IPS DF 6.9 (cell line): ENCODE measurements around the gene ANTKMT.
"Not testable (repeated sequence)": the region's sequence is repeated elsewhere in the genome, so short reads cannot be mapped to it uniquely, and the experiment has no call there.

Experiments used
- DNase-seq: peaks from one replicate; pipeline ENCODE4 v3.0.0-alpha.2; 2013; ENCODE audit warnings: low read depth, low spot score
- H3K27ac ChIP-seq: one replicate; pipeline ENCODE4 v1.5.1; 2013; ENCODE audit warnings: low read length, control low read depth
- H3K27me3 ChIP-seq: 2 replicates; pipeline ENCODE4 v1.6.1; 2013; ENCODE audit warnings: mild to moderate bottlenecking, low read length; ENCODE audit not compliant: control insufficient read depth, insufficient read depth
- H3K36me3 ChIP-seq: 2 replicates; pipeline ENCODE4 v1.6.1; 2013; ENCODE audit warnings: low read length; ENCODE audit not compliant: control insufficient read depth, insufficient read depth
- H3K4me1 ChIP-seq: 2 replicates; pipeline ENCODE4 v1.6.1; 2013; ENCODE audit warnings: low read length; ENCODE audit not compliant: control insufficient read depth, insufficient read depth
- H3K4me3 ChIP-seq: 2 replicates; pipeline ENCODE4 v1.5.1; 2013; ENCODE audit warnings: mild to moderate bottlenecking, low read length
- H3K9me3 ChIP-seq: 2 replicates; pipeline ENCODE4 v1.6.1; 2013; ENCODE audit warnings: low read length, inconsistent platforms; ENCODE audit not compliant: control insufficient read depth, insufficient read depth
- WGBS: extraction: QIAGEN DNeasy Blood & Tissue Kit; methylation state at CpG from one replicate; pipeline ENCODE4 v1.1.7; 2013; ENCODE audit warnings: mixed read lengths, missing lambda C conversion rate; ENCODE audit not compliant: insufficient read length, insufficient coverage; 5-methylcytosine and 5-hydroxymethylcytosine counted together

Gene ANTKMT

GRCh38 chr16:749010-749409 lies 28.1 kb downstream of the ANTKMT start:
- Histone ChIP-seq H3K36me3 (no peaks in the 10 kb centered on the region; the same call in 1 of the 2 replicates), H3K4me3 (no peak overlapping the region), H3K4me1 (peaks cover 3% of the 10 kb centered on the region), H3K9me3 (no peaks in the 10 kb centered on the region), H3K27me3 (no peaks in the 10 kb centered on the region), H3K27ac (no peak overlapping the region)
- no peak for DNase-seq
- WGBS = no CpG with 5 or more reads among the region's 6 CpGs

- no peaks in the 10 kb centered on the region for H3K9me3 ChIP-seq
- no CpG with 5 or more reads among the region's 9 CpGs for WGBS
- peaks cover 3% of the 10 kb centered on the region for H3K4me1 ChIP-seq
- H3K4me3 ChIP-seq = no peak overlapping the region
- no peaks in the 10 kb centered on the region; the same call in 1 of the 2 replicates for H3K36me3 ChIP-seq
- H3K27ac ChIP-seq = no peak overlapping the region
- DNase-seq = no peak
- H3K27me3 ChIP-seq = no peaks in the 10 kb centered on the region
These were observed 29.5 kb downstream of the ANTKMT start for GRCh38 chr16:750485-750884.

GRCh38 chr16:751152-752006 lies 30.4 kb downstream of the ANTKMT start:
- no peak overlapping the region for H3K4me3 ChIP-seq
- no peak overlapping the region for H3K27ac ChIP-seq
- no peaks in the 10 kb centered on the region for H3K27me3 ChIP-seq
- H3K9me3 ChIP-seq = no peaks in the 10 kb centered on the region
- no CpG with 5 or more reads among the region's 39 CpGs for WGBS
- no peak for DNase-seq
- no peaks in the 10 kb centered on the region; the same call in 1 of the 2 replicates for H3K36me3 ChIP-seq
- peaks cover 3% of the 10 kb centered on the region for H3K4me1 ChIP-seq

- no peaks in the 10 kb centered on the region; the same call in 1 of the 2 replicates for H3K36me3 ChIP-seq
- H3K4me1 ChIP-seq = peaks cover 3% of the 10 kb centered on the region
- no peak overlapping the region for H3K4me3 ChIP-seq
- H3K9me3 ChIP-seq = no peaks in the 10 kb centered on the region
- WGBS = no CpG with 5 or more reads among the region's 10 CpGs
- DNase-seq = no peak
- no peak overlapping the region for H3K27ac ChIP-seq
- H3K27me3 ChIP-seq = no peaks in the 10 kb centered on the region
These were observed 31.0 kb downstream of the ANTKMT start for GRCh38 chr16:752007-752312.

GRCh38 chr16:754121-754607 lies 33.2 kb downstream of the ANTKMT start:
- WGBS = no CpG with 5 or more reads among the region's 11 CpGs
- not testable (repeated sequence) for H3K27me3 ChIP-seq, H3K9me3 ChIP-seq, H3K36me3 ChIP-seq, H3K4me3 ChIP-seq, H3K4me1 ChIP-seq, H3K27ac ChIP-seq, DNase-seq

GRCh38 chr16:754656-755055 lies 33.7 kb downstream of the ANTKMT start:
- Histone ChIP-seq H3K36me3 (no peaks in the 10 kb centered on the region; the same call in 1 of the 2 replicates), H3K4me1 (peaks cover 3% of the 10 kb centered on the region), H3K27ac (no peak overlapping the region), H3K27me3 (no peaks in the 10 kb centered on the region), H3K9me3 (no peaks in the 10 kb centered on the region), H3K4me3 (no peak overlapping the region)
- no CpG with 5 or more reads among the region's 11 CpGs for WGBS
- DNase-seq = no peak

GRCh38 chr16:756428-756827 lies 35.5 kb downstream of the ANTKMT start:
- H3K4me1 ChIP-seq = peaks cover 3% of the 10 kb centered on the region
- DNase-seq = no peak
- H3K36me3 ChIP-seq = no peaks in the 10 kb centered on the region; the same call in 1 of the 2 replicates
- H3K27me3 ChIP-seq = no peaks in the 10 kb centered on the region
- H3K4me3 ChIP-seq = no peak overlapping the region
- no CpG with 5 or more reads among the region's 5 CpGs for WGBS
- H3K9me3 ChIP-seq = no peaks in the 10 kb centered on the region
- H3K27ac ChIP-seq = no peak overlapping the region

- Histone ChIP-seq H3K36me3 (no peaks in the 10 kb centered on the region; the same call in 1 of the 2 replicates), H3K4me1 (no peaks in the 10 kb centered on the region; the same call in 1 of the 2 replicates), H3K27ac (no peak overlapping the region), H3K27me3 (no peaks in the 10 kb centered on the region), H3K9me3 (no peaks in the 10 kb centered on the region), H3K4me3 (no peak overlapping the region)
- no CpG with 5 or more reads among the region's 34 CpGs for WGBS
- DNase-seq = no peak
These were observed 38.4 kb downstream of the ANTKMT start for GRCh38 chr16:759110-759910.

GRCh38 chr16:760065-760464 lies 39.1 kb downstream of the ANTKMT start:
- no CpG with 5 or more reads among the region's 15 CpGs for WGBS
- no peak for DNase-seq
- H3K36me3 ChIP-seq = no peaks in the 10 kb centered on the region; the same call in 1 of the 2 replicates
- no peaks in the 10 kb centered on the region; the same call in 1 of the 2 replicates for H3K4me1 ChIP-seq
- H3K4me3 ChIP-seq = no peak overlapping the region
- H3K27me3 ChIP-seq = no peaks in the 10 kb centered on the region
- no peaks in the 10 kb centered on the region for H3K9me3 ChIP-seq
- H3K27ac ChIP-seq = no peak overlapping the region

GRCh38 chr16:760545-761343 lies 39.8 kb downstream of the ANTKMT start, which contains the start of gene MSLN:
MSLN (plus strand) TSS chr16:760734; CDS start chr16:762681, 1,947 bp downstream.
- WGBS = no CpG with 5 or more reads among the region's 37 CpGs
- H3K4me3 ChIP-seq = no peak within 1 kb of the TSS
- no peak for DNase-seq
- H3K27ac ChIP-seq = no peak within 1 kb of the TSS
- no peaks in the 10 kb centered on the region; the same call in 1 of the 2 replicates for H3K4me1 ChIP-seq
- no peaks in the 10 kb centered on the region for H3K27me3 ChIP-seq
- no peaks in the 10 kb centered on the region for H3K9me3 ChIP-seq
- no peaks in the 10 kb centered on the region; the same call in 1 of the 2 replicates for H3K36me3 ChIP-seq
